Lower leg skin (tissue), 3 donors: ENCODE data around the gene PEX1.

ENCODE experiments used
- CTCF ChIP-seq, 3 donors: fragments of 450-650 bp; IDR thresholded peaks; one replicate each; pipeline ENCODE4 v1.5.1; 2016; ENCODE audit warnings: antibody characterized with exemption in 3 of 3, mild to moderate bottlenecking in 3 of 3, moderate library complexity in 2 of 3
- POLR2A ChIP-seq, 2 donors: fragments of 450-650 bp; IDR thresholded peaks; one replicate each; pipeline ENCODE4 v1.6.1; 2016 to 2017; ENCODE audit warnings: antibody characterized with exemption in 2 of 2, mild to moderate bottlenecking in 1 of 2, moderate library complexity in 1 of 2

- TF ChIP-seq POLR2A (IDR thresholded peaks at IDR 0.05): no peak
- no peak for TF ChIP-seq CTCF (IDR thresholded peaks at IDR 0.05)
Observed at GRCh38 chr7:92503767-92504166, 24.6 kb downstream of the PEX1 start.
